Panc1 (cell line): ENCODE results near the gene FMOD. TPM values are rescaled to one million over a fixed set of nuclear protein-coding genes. Genes with fewer than 3 reads are reported as not detected.

Experiments
- ATAC-seq: fragments of 200-7000 bp; cut with Tn5 transposase; 2 replicates; pipeline ENCODE4 v1.9.1; 2020; ENCODE audit warnings: mild to moderate bottlenecking, moderate library complexity
- BruUV-seq: library from RNA; stranded (reverse); fragments of 400-500 nt; replicated peaks from 2 replicates; lab custom pipeline; 2021; lab: Mats Ljungman, UMichigan
- CTCF ChIA-PET: fragments of 300-600 bp; sonication (Branson Sonifier 250); formaldehyde crosslinking; loops from one replicate; lab custom pipeline; 2022; ENCODE audit warnings: antibody characterized with exemption; lab: Charles Lee
- POLR2A ChIA-PET: fragments of 300-600 bp; sonication (Branson Sonifier 250); formaldehyde crosslinking; loops from one replicate; lab custom pipeline; 2022; ENCODE audit warnings: antibody characterized with exemption; lab: Charles Lee
- DNase-seq: peaks from one replicate; pipeline ENCODE4 v3.0.0-alpha.2; 2010; ENCODE audit warnings: low read depth, low spot score
- H3K27ac ChIP-seq: 2 replicates; pipeline ENCODE4 v1.5.1; 2011; ENCODE audit warnings: mild to moderate bottlenecking, low read length, inconsistent platforms
- H3K27me3 ChIP-seq: fragments of 200-500 bp; sonication (Bioruptor generic); 2 replicates; pipeline ENCODE4 v1.6.0; 2014; ENCODE audit warnings: low read length, inconsistent platforms; ENCODE audit not compliant: control insufficient read depth, insufficient read depth
- H3K36me3 ChIP-seq: fragments of 200-500 bp; sonication (Bioruptor generic); 2 replicates; pipeline ENCODE4 v1.5.1; 2014; ENCODE audit warnings: inconsistent platforms, mild to moderate bottlenecking, low read length, moderate library complexity; ENCODE audit not compliant: control insufficient read depth, insufficient read depth
- H3K4me1 ChIP-seq: 2 replicates; pipeline ENCODE4 v1.5.1; 2011; ENCODE audit warnings: inconsistent platforms, mild to moderate bottlenecking, low read length, moderate library complexity; ENCODE audit not compliant: control insufficient read depth, insufficient read depth
- H3K4me3 ChIP-seq, 2 experiments: 2 replicates each; pipeline ENCODE4 v1.5.1; 2011 to 2012; ENCODE audit warnings: low read depth in 2 of 2, low read length in 2 of 2, mild to moderate bottlenecking in 2 of 2, inconsistent platforms in 1 of 2, moderate library complexity in 1 of 2
- H3K9me3 ChIP-seq: fragments of 200-500 bp; sonication (Bioruptor generic); 2 replicates; pipeline ENCODE4 v1.5.1; 2014; ENCODE audit warnings: low read depth, mild to moderate bottlenecking, inconsistent platforms, low read length, moderate library complexity; ENCODE audit not compliant: control insufficient read depth, insufficient read depth
- CTCF ChIP-seq: fragments of 450-650 bp; IDR thresholded peaks from 2 replicates; pipeline ENCODE4 v1.5.1; 2017; ENCODE audit warnings: mild to moderate bottlenecking
- POLR2AphosphoS5 ChIP-seq: IDR thresholded peaks from 2 replicates; pipeline ENCODE4 v1.6.1; 2012; ENCODE audit warnings: mild to moderate bottlenecking, low read depth, low read length, moderate library complexity
- REST ChIP-seq, 2 experiments: IDR thresholded peaks; 2 replicates each; pipeline ENCODE4 v1.6.1; 2011 to 2012; ENCODE audit warnings: low read depth in 2 of 2, control low read depth in 1 of 2, low read length in 1 of 2, mild to moderate bottlenecking in 1 of 2, moderate library complexity in 1 of 2; ENCODE audit not compliant: insufficient read depth in 1 of 2
- SIN3A ChIP-seq: IDR thresholded peaks from 2 replicates; pipeline ENCODE4 v1.6.1; 2012; ENCODE audit warnings: low read depth, mild to moderate bottlenecking, low read length, moderate library complexity, borderline replicate concordance; ENCODE audit not compliant: insufficient read depth
- TCF7L2 ChIP-seq: IDR thresholded peaks from 2 replicates; pipeline ENCODE4 v1.6.1; 2011; ENCODE audit warnings: mild to moderate bottlenecking, low read depth, low read length, inconsistent platforms
- in situ Hi-C: cut with HindIII; loops from 2 replicates; pipeline ENCODE4 v1.10.0; 2016; ENCODE audit warnings: low sequenced_read_pairs, low pct_unique_long_range_greater_than_20kb
- intact Hi-C: fragments of 100-400 bp; cut with micrococcal nuclease; formaldehyde crosslinking; loops from one replicate; pipeline ENCODE4 v1.10.0; 2022; ENCODE audit not compliant: unreplicated experiment
- total RNA-seq: library from RNA; stranded (reverse); gene quantifications from one replicate; pipeline ENCODE4 v1.2.1, GENCODE V29; 2021; ENCODE audit not compliant: unreplicated experiment

Gene FMOD
- total RNA-seq, 1 experiment from 2014 or later = not detected

GRCh38 chr1:203359010-203359571 is 8.2 kb upstream of the FMOD start:
- in situ Hi-C loops (no loop called here), intact Hi-C loops (no loop called here)
- no peaks in the 10 kb centered on the region for H3K9me3 ChIP-seq
- POLR2A ChIA-PET = no interaction called here
- ATAC-seq (no peak), DNase-seq (no peak)
- no TSS peak for BruUV-seq
- TF ChIP-seq POLR2AphosphoS5 (no peak), REST (IDR thresholded peaks at IDR 0.05; ENCODE audit: insufficient read depth in 1 of 2, low read depth in 2 of 2, low read length in 1 of 2) (no peak), TCF7L2 (no peak), CTCF (no peak), SIN3A (no peak)
- H3K4me1 ChIP-seq = no peaks in the 10 kb centered on the region
- CTCF ChIA-PET = interaction anchor here (0.7 kb wide), 1 partner anchor 15 kb away, joined by 13 read pairs; no protein-coding TSS in a partner anchor
- no peak overlapping the region for H3K27ac ChIP-seq
- no peaks in the 10 kb centered on the region for H3K36me3 ChIP-seq
- H3K27me3 ChIP-seq = peaks cover 28% of the 10 kb centered on the region
- H3K4me3 ChIP-seq = no peak overlapping the region

GRCh38 chr1:203354246-203354645 is 3.3 kb upstream of the FMOD start:
- DNase-seq = no peak
- ChIA-PET POLR2A (no interaction called here), CTCF (no interaction called here)
- H3K36me3 ChIP-seq = no peaks in the 10 kb centered on the region
- H3K27ac ChIP-seq = no peak overlapping the region
- intact Hi-C loops (no loop called here), in situ Hi-C loops (no loop called here)
- peaks cover 29% of the 10 kb centered on the region for H3K27me3 ChIP-seq
- no peaks in the 10 kb centered on the region for H3K9me3 ChIP-seq
- H3K4me3 ChIP-seq = no peak overlapping the region
- ATAC-seq = no peak
- TF ChIP-seq REST (IDR thresholded peaks at IDR 0.05; ENCODE audit: insufficient read depth in 1 of 2, low read depth in 2 of 2, low read length in 1 of 2) = no peak
- no peak for TF ChIP-seq TCF7L2
- TF ChIP-seq SIN3A = no peak
- TF ChIP-seq POLR2AphosphoS5 = no peak
- H3K4me1 ChIP-seq = no peaks in the 10 kb centered on the region
- no TSS peak for BruUV-seq
